NCI-H345 treated with DMSO at 0.1 percent for 48 hours (cell line): ENCODE measurements around the gene INS.

Experiments used
- DNase-seq: peaks from one replicate; lab custom pipeline; 2025; ENCODE audit not compliant: unreplicated experiment; lab: John Stamatoyannopoulos, UW

Gene INS

DNA sequence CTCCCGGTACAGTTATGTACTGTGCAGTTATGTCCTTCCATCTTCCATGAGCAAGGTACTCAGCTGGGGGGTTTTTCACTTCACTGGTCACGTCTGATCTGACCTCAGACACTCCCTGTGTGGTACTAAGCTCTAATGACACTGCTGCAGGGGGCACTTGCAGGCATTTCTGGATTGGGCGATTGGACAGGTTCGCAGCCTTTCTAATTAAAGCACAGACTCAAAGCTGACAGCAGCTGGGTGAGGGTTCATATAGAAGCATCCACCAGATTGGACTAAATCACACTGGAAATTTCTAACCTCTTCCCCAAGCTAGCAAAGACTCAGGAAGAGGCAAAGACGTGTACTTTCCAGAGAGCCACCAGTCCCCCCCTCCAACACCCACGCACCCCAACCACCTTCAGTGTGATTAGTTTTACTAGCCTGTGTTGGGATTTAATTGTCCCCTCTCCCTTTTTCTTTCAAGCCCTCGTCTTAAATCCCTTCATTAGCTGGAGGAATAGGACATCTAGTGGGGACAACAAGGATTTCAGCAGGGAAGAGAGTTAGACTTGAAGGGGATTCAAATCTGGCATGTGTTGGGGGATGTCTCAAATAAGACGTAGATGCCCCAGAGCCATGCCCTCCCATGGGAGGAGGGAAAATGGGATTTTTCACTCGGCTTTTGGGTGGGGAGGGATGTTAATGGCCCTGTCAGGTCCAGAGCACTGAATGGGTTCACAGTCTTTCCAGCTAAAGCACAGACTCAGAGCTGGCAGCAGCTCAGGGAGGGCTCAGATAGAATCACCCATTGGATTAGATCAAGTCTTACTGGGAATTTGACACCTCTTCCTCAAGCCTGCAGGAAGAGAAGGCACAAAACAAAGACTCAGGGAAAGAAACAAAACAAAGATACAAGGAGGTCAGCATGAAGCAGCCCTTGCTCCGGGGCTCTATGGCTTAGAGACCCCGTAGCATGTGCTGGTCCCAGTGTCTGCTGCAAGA is 10.9 kb downstream of the INS start:
- no peak for DNase-seq

DNA sequence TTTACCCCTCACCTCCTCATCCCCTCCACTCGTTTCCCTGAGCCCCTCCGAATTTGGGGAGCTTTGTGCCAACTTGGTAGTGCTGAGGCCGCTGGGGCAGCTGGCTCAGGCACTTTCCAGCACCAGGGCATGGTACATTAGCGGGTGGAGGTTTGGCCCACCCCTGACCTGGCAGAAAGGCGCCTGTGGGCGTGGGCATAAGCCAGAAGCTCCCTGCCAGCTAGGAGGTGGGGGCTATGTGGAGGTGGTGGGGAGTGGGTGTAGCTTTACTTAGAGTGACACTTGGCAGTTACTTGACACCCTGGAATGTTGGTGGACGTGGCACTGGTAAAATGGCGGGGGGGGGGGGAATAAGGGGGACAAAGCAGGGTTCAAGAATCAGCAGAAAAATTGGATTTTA is 11.5 kb downstream of the INS start:
- DNase-seq = no peak

DNA sequence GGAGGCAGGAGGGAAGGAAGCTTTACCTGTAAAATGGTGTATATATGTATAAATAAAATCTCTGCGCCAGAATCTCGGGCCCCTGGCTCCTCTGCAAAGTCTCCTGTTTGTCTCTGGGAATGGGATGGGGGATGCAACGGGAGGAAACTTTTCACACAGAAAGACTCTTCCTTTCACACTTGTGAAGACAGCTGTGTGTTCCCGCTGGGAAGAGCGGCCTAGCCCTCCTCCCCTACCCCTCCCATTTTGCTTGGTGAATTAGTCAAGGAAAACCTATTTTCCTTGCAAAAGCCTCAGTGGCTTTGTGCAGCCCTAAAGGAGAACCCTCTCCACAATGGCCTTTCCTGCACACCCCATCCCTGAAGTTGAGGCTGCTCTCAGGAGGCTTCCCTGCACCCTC is 12.4 kb downstream of the INS start:
- no peak for DNase-seq

DNA sequence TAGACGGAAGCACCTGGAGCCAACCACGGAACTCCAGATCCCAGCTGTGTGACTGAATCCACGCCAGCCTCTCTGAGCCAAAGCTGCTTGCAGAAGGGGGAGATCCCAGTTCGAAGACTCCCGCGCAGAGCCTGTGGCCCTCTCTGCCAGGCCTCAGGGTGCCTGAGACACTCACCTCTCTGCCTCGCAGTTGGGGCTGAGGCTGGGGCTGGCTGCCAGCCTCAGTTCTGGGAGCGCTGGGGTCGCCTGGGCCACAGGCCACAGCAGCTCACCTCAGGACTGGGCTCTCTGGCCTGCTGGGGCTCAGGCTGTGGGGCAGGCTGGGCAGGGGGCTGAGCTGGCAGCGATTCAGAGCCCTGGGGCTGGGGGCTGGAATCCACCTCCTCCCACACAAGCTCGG is 13.6 kb downstream of the INS start:
- DNase-seq = no peak

DNA sequence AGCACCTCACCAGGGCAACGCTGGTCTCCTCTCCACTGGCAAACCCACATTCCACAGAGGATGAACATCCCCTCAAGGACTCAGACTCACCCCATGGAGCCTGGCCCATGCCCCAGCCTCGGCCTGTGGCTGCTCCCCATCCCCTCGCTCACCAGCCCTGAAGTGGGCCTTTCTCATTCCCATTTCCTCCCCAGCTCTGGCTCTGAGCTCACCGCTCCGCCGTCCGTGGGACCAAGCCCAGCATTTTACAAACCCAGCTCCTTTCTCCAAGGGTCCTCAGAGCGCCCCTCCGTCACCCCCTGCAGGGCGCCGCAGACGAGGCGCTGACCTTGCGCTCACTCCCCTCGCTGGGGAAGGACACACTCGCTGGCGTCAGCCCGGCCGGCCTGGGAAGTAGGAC is 15.0 kb downstream of the INS start:
- DNase-seq = no peak

DNA sequence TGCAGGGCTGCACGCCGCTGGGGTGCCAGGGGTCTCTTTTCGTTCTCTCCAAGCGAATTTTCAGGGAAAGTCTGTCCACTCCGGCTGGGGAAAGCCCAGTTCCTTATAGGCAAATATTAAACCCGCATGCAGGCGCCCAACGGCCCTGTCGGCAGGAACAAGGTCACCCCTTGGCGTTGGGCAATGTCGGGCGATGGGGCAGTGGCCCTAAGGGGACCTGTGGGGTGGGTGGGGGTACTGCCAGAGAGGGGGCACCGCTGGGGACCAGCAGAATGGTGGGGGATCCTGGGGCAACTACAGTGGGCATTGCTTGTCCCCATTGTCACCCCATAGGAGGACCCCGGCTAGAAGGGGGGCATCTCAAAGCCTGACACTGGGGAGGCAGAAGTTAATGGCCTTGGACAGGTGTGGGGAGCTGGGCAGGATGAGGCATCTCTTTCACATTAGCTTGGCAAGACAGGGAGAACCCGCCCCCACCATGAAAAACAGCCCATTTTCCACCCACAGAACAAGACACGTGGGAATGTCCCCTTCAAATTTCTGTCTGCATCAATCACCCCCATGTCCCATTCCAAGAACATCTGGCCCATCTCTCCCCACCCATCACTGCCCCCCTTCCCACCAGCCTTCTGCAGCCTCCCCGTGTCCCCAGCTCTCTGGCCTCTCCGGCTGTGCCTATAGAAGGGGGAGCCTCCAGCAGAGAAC is 16.3 kb downstream of the INS start:
- no peak for DNase-seq

DNA sequence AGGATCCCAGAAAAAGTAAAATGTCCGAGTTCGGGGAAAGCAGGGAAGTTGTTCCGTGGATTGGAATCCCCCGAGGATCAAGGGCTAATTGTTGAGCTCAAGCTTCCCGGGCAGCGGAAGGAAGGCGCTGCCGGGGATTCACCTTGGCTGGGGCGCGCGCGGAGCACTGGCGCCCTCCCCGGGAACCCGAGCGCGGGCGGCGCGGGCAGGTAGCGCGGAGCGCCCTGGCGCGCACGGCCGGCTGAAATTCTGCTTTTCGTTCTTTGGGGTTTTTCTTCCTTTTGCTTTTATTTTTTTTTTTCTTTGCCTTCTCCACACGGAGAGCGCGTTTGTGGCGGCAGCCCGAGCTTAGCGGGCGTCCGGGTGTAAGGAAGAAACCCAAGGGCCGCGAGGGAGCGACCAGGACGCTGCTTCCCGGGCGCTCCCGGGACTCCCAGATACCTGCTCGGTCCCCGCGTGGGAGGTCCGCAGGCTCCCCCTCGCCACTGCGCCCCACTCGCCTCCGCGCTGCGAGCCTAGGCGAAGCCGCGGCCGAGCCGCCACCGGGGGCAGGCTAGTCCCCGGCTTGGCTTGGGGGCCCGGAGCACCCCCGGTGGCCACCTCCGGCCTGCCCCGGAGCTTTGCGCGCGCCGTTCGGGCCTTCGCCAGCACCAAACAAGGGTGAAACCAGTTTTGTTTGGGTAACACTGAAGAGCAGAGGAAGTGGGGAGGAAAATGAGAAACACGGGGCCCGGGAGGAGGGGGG is 17.0 kb downstream of the INS start:
- no peak for DNase-seq

DNA sequence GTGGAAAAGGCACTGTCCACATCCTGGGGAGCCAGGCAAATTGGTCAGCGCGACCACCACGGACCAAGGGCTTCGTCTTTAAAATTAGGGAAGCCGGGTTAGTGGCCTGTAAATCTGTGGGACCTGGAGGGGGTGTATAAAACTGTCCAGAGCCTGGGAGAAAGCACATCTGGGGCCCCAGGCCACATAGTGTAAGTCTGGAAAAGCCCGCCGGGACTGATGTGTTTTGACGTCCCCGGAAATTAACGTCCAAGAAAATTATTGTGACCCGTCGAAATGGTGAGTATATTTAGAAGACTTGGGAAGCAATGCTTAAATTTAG is 17.6 kb downstream of the INS start:
- no peak for DNase-seq

DNA sequence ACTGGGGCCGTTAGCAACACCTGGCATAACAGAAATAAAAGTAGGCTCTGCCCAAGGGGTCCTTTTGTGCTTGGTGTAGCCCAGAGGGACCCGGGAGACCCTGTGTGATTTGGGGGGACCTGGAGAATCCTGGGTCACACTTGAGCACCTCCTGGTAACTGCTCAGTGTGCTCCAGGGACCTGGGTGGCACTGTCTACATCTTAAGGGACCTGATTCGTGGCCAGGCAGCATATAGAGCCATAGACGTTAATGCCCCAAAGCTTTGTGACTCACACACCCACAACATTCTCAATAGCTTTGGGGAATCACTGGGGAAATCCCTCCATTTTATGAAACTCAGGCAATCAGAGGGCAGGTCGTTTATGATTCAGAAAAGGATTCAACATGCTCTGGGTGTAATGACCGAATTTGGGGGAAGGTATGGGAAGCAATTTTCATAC is 18.2 kb downstream of the INS start:
- DNase-seq = no peak

DNA sequence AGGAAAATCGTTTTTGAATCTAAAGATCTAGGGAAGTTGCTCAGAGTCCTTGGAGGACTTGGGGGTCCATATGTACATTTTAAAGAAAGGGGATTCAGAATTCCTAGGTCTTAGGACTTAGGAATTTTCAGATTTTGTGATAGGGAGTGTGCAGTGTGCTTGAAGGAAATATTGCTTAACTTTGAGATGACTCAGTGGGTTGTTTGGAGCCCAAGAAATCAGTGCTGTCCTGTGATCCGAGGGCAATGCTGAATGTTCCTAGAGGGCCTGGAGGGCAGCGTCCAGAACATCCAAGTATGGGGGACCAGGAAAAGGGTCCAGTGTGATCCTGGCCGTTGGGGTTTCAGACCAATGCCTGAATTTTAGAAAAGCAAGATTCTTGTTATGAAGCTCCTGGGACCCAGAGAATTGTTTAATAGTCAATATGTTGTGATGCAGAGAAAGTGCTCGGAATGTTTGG is 18.7 kb downstream of the INS start:
- DNase-seq = no peak

DNA sequence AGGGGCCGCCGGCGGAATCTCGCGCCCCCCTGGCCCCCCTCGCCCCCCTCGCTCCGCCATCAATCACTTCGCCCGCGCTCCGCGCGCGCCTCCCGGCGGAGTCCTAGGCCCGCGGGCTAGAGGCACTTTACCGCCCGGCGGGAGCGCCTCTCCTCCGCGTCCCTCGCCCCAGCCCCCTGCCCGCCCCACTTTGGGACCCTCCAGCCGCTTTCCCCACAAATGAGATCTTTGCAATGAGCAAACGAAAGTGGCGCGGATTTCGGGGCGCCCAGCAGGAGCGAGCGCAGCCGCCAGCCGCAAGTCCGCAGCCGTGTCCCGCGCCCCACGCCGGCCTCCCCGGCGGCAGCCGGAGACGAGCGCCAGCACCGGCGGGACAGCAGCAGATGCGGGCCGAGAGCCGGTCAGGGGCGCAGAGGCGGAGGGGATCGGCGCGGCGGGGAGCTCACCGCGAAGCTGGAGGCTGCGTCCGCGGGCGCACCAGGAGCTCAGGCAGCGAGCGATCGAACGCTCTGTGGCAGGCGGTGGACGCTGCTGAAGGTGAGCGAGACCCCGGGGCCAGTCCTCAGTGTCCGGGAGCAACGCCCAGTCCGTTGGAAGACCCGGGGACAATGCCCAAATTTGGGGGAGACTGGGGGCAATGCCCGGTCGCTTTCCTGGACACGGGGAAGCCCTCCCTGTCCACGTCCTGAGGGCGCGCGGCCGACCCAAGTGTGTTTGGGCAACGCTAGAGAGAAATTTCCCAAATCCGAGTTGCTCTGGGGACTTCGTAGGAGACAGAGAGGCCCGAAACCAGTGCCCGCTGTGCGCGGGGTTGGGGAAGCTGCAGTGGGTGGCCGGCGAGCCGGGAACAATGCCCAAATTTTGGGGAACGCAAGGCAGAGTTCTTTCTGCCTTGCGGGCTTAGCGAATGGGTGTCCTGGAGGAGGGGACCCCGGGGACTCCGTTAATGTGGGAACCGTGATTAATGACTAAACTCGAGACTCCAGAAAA is 20.3 kb downstream of the INS start:
- no peak for DNase-seq

DNA sequence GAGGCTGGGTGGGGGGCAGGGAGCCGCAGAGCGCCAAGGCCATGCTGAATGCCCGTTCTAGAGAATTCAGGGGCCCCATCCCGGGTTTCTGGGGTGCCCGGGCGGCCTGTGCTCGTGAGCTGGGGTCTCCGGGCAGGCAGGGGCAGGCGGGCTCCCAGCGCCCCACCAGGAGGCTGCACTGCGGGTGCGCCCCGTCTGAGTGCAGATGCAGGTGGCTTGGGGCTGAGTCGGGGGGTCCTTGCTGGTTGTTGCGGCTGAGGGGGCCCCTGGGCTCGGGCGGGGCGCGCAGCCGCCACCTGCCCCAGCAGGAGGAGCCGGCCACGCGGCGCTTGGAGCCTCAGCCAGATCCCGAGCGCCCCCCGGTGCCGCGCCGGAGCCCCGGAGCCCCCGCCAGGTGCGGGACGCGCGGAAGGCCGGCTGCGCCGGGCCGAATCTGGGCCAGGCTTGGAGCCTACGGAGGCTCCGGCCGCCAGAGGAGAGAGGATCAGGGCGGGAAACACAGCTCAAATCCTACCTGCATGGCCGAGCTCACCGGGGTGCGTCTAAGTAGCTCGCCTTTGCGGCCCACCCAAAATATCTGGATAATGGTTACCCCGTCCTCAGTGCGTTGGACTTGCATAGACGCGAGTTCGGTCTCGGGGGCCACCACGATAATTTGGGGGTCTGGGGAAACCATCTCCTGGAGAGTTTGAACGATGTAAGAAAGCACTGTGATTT is 21.2 kb downstream of the INS start:
- DNase-seq = no peak

DNA sequence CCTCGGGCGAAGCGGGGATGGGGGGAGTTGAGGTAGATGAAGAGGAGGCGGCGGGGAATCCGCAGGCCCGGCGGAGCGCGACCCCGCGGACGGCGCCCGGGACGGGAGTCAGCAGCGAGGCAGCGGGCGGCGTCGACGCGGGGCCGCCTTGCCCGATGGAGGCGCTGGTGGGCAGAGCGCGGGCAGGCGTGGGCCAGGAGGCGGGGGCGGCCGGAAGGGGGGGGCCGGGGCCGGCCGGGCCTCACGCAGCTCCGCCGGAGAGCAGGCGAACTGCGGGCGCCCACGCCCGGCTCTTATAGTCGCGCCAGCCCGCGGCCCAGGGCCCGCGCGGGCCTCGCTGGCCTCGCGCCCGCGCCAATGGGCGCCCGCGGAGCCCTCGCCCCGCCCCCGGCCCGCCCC is 21.9 kb downstream of the INS start, which contains the start of gene IGF2:
IGF2 (minus strand) TSS at position 267 of the 399 bp plus-strand sequence. CDS start 3,866 bp downstream, outside the sequence.
- no peak for DNase-seq

DNA sequence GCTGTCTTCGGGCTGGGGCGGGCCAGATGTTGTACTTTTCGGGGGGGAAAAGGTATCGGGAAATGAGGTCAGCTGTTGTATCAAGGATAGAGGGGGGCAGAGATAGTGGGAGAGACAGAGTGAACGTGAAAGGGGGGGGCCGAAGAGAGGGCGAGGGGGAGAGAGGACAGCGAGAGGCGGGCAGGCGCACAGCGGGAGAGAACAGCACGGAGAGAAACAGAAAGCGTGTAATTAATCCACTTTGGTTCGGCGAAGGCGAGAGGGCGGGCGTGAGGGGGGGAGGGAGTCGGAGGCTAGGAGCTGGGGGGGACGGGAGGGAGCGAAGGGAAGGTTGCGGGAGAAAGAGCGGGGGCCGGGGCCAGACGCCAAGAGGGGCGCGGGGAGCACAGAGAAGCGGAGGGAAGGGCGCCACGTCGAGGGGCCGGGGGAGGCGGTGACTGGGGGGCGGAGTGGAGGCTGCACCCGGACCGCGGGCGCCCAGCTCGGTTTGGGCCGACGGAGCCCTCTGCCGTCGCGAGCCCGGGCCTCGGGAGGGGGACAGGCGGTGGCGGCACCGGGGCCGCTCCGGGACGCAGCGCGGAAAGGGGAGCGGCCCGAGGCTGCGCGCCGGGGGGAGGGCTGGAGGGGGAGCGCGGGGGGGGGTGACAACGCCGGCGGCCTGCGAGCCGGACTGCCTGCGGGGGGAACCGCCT is 22.4 kb downstream of the INS start:
- no peak for DNase-seq

DNA sequence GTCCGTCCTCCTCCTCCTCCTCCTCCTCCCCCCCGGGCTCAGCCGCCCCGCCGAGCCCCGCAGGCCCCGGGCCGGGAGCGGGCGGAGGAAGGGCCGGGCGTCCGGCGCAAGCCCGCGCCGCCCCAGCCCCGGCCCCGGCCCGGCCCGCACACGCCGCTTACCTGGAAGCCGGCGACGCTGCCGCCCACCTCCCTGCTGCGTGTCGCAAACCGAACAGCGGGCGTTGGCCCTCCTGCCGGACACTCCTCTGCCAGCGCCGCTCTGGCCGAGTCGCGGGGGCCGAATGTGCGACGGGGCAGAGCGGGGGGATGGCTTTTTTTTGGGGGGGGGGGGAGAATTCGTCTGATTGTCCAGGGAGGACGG is 23.0 kb downstream of the INS start:
- no peak for DNase-seq

DNA sequence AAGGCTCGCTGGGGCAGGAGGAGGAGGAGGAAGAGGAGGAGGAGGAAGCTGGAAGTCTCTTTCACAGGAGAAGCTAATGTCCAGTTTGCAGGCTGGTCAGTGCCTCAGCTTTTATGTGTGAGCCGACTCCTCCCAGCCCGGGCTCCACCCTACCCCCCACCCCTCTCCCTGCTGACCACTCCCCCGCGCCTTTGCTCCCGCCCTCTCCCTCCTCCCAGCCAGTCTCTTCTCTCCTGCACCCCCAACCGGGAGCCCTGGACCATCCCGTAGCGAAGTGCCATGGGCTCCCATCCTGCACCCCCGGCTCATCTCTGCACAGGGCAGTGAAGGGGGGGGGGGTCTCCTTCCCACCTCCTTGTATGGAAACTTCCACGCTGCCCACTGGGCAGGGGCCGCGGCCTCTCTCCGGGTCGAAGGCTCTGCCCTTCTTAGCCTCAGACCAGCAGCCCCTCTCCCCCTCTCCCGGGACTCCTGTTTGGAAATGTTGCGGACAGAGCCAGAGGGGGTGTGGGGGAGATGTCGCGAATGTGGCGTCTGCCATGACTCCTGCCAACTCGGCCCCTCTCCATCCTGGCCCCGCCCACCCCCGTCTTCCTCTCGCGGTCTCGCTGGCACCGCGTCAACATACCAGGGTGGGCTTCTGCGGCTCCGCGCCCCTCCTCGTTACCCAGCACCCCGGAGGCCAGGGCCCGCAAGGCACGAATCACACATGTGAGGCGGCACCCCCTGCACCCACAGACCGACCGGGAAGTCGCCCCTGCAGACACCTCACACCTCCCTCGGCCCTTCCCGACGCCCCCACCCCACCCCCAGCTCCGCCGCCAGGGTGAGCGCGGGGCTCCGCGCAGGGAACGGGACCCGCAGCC is 23.6 kb downstream of the INS start:
- DNase-seq = no peak

DNA sequence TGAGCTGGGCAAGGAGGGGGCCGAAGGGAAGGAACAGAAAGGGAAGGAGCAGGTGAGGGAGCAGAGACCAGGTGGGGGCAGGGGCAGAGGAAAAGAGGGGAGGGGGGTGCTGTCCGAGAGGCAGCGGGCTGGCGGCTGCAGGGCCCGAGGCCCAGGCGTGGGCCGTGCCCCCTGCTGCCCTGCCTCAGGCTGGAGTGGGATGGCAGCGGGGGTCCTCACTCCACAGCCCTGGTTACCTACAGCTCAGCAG is 24.1 kb downstream of the INS start:
- DNase-seq = no peak

DNA sequence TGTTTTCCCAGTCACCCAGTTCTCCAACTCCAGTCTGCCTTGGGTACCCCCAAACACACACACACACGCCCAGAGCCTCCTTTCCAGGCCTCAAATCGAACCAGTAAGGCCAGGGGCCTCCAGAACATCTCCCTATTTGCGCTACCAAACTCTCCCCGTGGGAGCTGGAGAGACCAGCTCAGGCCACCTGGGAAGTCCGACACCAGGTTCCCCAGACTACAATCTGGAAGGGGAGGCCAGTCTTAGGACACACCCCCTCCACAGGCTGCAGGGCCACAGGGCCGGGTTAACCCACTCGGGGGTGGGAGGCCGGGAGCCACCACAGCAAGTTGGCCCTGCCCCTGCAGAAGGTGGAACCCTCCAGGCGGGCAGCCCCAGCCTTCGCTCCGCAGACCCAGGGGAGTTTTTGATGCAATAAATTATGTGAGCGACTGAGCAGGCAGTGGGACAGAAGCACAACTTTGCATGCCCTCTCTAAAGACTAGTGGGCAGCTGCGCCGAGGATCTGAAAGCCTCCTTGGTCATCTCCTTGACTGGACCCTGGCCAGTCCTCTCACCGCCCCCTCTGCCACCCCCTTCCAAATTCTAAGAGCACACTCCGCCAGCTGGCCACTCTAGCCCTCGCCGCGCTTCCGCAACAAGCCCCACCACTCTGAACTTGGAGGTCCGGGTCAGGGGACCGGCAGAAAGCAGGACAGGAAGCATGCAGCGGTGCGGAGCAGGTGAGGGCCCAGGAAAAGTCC is 24.6 kb downstream of the INS start:
- DNase-seq = no peak
